K562 (cell line): ENCODE results near the gene HIF1AN.

Experiments
- BRD4 ChIP-seq: fragments of 200-600 bp; sonication (generic); IDR thresholded peaks from 2 replicates; pipeline ENCODE4 v1.6.1; 2017; ENCODE audit warnings: inconsistent platforms
- CHCHD3 ChIP-seq: fragments of 250-450 bp; sonication (Bioruptor Pico); IDR thresholded peaks from 2 replicates; pipeline ENCODE4 v2.1.2; 2022; ENCODE audit warnings: mild to moderate bottlenecking
- FOXM1 ChIP-seq, 2 experiments: fragments of 450-650 bp in 1 of 2; sonication (generic) in 1 of 2; formaldehyde crosslinking in 1 of 2; IDR thresholded peaks; 2 replicates each; pipeline versions ENCODE4 v1.6.1 to v1.9.0; 2017 to 2022; ENCODE audit warnings: low read depth in 2 of 2, mild to moderate bottlenecking in 2 of 2, missing genetic modification reagents in 1 of 2, moderate library complexity in 1 of 2
- MYBL2 ChIP-seq, 2 experiments: fragments of 450-650 bp in 1 of 2; sonication (generic) in 1 of 2; formaldehyde crosslinking in 1 of 2; IDR thresholded peaks; 2 replicates each; pipeline versions ENCODE4 v1.6.1 to v1.8.1; 2017 to 2022; ENCODE audit warnings: borderline replicate concordance in 1 of 2, inconsistent platforms in 1 of 2, low read depth in 1 of 2, mild to moderate bottlenecking in 1 of 2, missing genetic modification reagents in 1 of 2, moderate library complexity in 1 of 2
- POLR2AphosphoS5 ChIP-seq: IDR thresholded peaks from 2 replicates; pipeline ENCODE4 v1.6.1; 2011; ENCODE audit warnings: mild to moderate bottlenecking, low read depth, low read length, moderate library complexity; ENCODE audit not compliant: control insufficient read depth, insufficient read depth
- TGIF2 ChIP-seq: sonication (generic); formaldehyde crosslinking; IDR thresholded peaks from 2 replicates; pipeline ENCODE4 v1.8.1; 2022; ENCODE audit warnings: mild to moderate bottlenecking, missing genetic modification reagents, moderate library complexity
- ZNF384 ChIP-seq: IDR thresholded peaks from 2 replicates; pipeline ENCODE4 v1.6.1; 2012; ENCODE audit warnings: low read depth, low read length, improper control_type of control experiment
- TF ChIP-seq, protein P1 (sequence below), 3 experiments: IDR thresholded peaks in 2 of 3; conservative IDR thresholded peaks in 1 of 3; 2 replicates each; pipeline ENCODE4 v1.5.1; 2011 to 2012; ENCODE audit warnings: low read length in 3 of 3, mild to moderate bottlenecking in 3 of 3, control low read depth in 2 of 3, improper control_type of control experiment in 1 of 3, inconsistent platforms in 1 of 3, low read depth in 1 of 3, mixed read lengths in 1 of 3, moderate library complexity in 1 of 3; ENCODE audit not compliant: insufficient read depth in 2 of 3

- TF ChIP-seq TGIF2 (CRISPR knock-in tag) (no peak), CHCHD3 (CRISPR knock-in tag) (no peak), MYBL2 (IDR thresholded peaks at IDR 0.05; ENCODE audit: low read depth) (no peak), MYBL2 (CRISPR knock-in tag; IDR thresholded peaks at IDR 0.05; ENCODE audit: borderline replicate concordance) (no peak), ZNF384 (no peak), BRD4 (no peak), FOXM1 (IDR thresholded peaks at IDR 0.05; ENCODE audit: low read depth) (no peak), FOXM1 (CRISPR knock-in tag; IDR thresholded peaks at IDR 0.05; ENCODE audit: low read depth) (no peak), POLR2AphosphoS5 (no peak)
- TF ChIP-seq, protein P1, sequence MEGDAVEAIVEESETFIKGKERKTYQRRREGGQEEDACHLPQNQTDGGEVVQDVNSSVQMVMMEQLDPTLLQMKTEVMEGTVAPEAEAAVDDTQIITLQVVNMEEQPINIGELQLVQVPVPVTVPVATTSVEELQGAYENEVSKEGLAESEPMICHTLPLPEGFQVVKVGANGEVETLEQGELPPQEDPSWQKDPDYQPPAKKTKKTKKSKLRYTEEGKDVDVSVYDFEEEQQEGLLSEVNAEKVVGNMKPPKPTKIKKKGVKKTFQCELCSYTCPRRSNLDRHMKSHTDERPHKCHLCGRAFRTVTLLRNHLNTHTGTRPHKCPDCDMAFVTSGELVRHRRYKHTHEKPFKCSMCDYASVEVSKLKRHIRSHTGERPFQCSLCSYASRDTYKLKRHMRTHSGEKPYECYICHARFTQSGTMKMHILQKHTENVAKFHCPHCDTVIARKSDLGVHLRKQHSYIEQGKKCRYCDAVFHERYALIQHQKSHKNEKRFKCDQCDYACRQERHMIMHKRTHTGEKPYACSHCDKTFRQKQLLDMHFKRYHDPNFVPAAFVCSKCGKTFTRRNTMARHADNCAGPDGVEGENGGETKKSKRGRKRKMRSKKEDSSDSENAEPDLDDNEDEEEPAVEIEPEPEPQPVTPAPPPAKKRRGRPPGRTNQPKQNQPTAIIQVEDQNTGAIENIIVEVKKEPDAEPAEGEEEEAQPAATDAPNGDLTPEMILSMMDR (IDR thresholded peaks at IDR 0.05 in 2 of 3, conservative IDR thresholded peaks at IDR 0.05 in 1 of 3; ENCODE audit: insufficient read depth in 2 of 3, low read depth in 1 of 3, low read length in 3 of 3), result no peak
These were observed 28.4 kb upstream of the HIF1AN start for GRCh38 chr10:100507357-100507732.
